Measurements from ENCODE around the gene RAB11FIP4. TPM values are rescaled to one million over a fixed set of nuclear protein-coding genes. Genes with fewer than 3 reads are reported as not detected.
A peak's percentile ranks its signal among the peaks of the same experiment; 100 is the strongest.

The RAB11FIP4 gene
- total and polyA plus RNA-seq, 4 experiments from 2014 or later = 8.3 to 47.4 (median 30.0) TPM

- no peak overlapping the region for H3K4me3 Mint-ChIP-seq
- Histone ChIP-seq H3K4me3 (ENCODE audit: low read length in 2 of 2) (no peak overlapping the region), H3K27me3 (ENCODE audit: insufficient read depth, low read length) (no peaks in the 10 kb centered on the region), H3K27ac (ENCODE audit: low read depth, low read length) (no peak overlapping the region), H3K9me3 (ENCODE audit: control insufficient read depth in 1 of 2, low read length in 2 of 2) (no peaks in the 10 kb centered on the region), H3K36me3 (ENCODE audit: insufficient read depth, low read length) (no peaks in the 10 kb centered on the region), H3K4me1 (ENCODE audit: insufficient read depth, low read length) (peaks cover 7% of the 10 kb centered on the region)
- H3K36me3 Mint-ChIP-seq = no peaks in the 10 kb centered on the region
- H3K4me1 Mint-ChIP-seq = peaks cover 3 to 7% (median 6%) of the 10 kb centered on the region in 4 donors
- H3K9me3 Mint-ChIP-seq = peaks cover 0 to 10% (median 5%) of the 10 kb centered on the region in 8 donors
- DNase-seq = no peak
- peaks cover 6 to 18% of the 10 kb centered on the region in 2 donors for H3K27me3 Mint-ChIP-seq
- ChIA-PET POLR2A (ENCODE audit: partially characterized antibody) (no interaction called here), CTCF (ENCODE audit: partially characterized antibody) (interaction anchor here (2.1 kb wide), 1 partner anchor 97 kb away, joined by 10 read pairs; no protein-coding TSS in a partner anchor)
- intact Hi-C loops (cut with micrococcal nuclease) = no loop called here
- no peak overlapping the region for H3K27ac Mint-ChIP-seq
Measured at GRCh38 chr17:31428111-31428510, 36.6 kb downstream of the RAB11FIP4 start.

- Histone ChIP-seq H3K27me3 (ENCODE audit: insufficient read depth, low read length) (no peaks in the 10 kb centered on the region), H3K4me3 (ENCODE audit: low read length in 2 of 2) (no peak overlapping the region), H3K9me3 (ENCODE audit: control insufficient read depth in 1 of 2, low read length in 2 of 2) (no peaks in the 10 kb centered on the region), H3K4me1 (ENCODE audit: insufficient read depth, low read length) (peaks cover 11% of the 10 kb centered on the region), H3K36me3 (ENCODE audit: insufficient read depth, low read length) (no peaks in the 10 kb centered on the region), H3K27ac (ENCODE audit: low read depth, low read length) (no peak overlapping the region)
- Mint-ChIP-seq H3K4me1 (peaks cover 6 to 11% (median 9%) of the 10 kb centered on the region in 4 donors), H3K9me3 (peaks cover 0 to 6% (median 2%) of the 10 kb centered on the region in 8 donors), H3K36me3 (no peaks in the 10 kb centered on the region), H3K4me3 (no peak overlapping the region), H3K27me3 (peaks cover 6 to 18% of the 10 kb centered on the region in 2 donors), H3K27ac (no peak overlapping the region)
- intact Hi-C loops (cut with micrococcal nuclease) = no loop called here
- DNase-seq = no peak
- CTCF ChIA-PET (ENCODE audit: partially characterized antibody) = interaction anchor here (2.1 kb wide), 1 partner anchor 97 kb away, joined by 10 read pairs; no protein-coding TSS in a partner anchor
- POLR2A ChIA-PET (ENCODE audit: partially characterized antibody) = no interaction called here
Measured at GRCh38 chr17:31428512-31428911, 37.0 kb downstream of the RAB11FIP4 start.

GRCh38 chr17:31431098-31431851 lies 39.8 kb downstream of the RAB11FIP4 start:
- POLR2A ChIA-PET (ENCODE audit: partially characterized antibody) = no interaction called here
- no peak overlapping the region for H3K27ac Mint-ChIP-seq

GRCh38 chr17:31431852-31432658 lies 40.6 kb downstream of the RAB11FIP4 start:
- Mint-ChIP-seq H3K9me3 (peaks cover 0 to 2% (median 0%) of the 10 kb centered on the region in 8 donors), H3K4me1 (peaks cover 8 to 23% (median 13%) of the 10 kb centered on the region in 4 donors), H3K27ac (no peak overlapping the region), H3K36me3 (no peaks in the 10 kb centered on the region), H3K4me3 (no peak overlapping the region), H3K27me3 (peaks cover 6 to 13% of the 10 kb centered on the region in 2 donors)
- H3K36me3 ChIP-seq (ENCODE audit: insufficient read depth, low read length) = no peaks in the 10 kb centered on the region
- ChIA-PET POLR2A (ENCODE audit: partially characterized antibody) (no interaction called here), CTCF (ENCODE audit: partially characterized antibody) (interaction anchor here (0.7 to 9.3 kb wide), 4 partner anchors 42 to 93 kb away, joined by 3 to 184 read pairs (median 5); no protein-coding TSS in a partner anchor)
- no peak overlapping the region for H3K4me3 ChIP-seq (ENCODE audit: low read length in 2 of 2)
- DNase-seq = no peak
- intact Hi-C loops (cut with micrococcal nuclease) = no loop called here
- H3K27me3 ChIP-seq (ENCODE audit: insufficient read depth, low read length) = no peaks in the 10 kb centered on the region
- H3K27ac ChIP-seq (ENCODE audit: low read depth, low read length) = no peak overlapping the region
- H3K9me3 ChIP-seq (ENCODE audit: control insufficient read depth in 1 of 2, low read length in 2 of 2) = no peaks in the 10 kb centered on the region
- peaks cover 18% of the 10 kb centered on the region for H3K4me1 ChIP-seq (ENCODE audit: insufficient read depth, low read length)

More at GRCh38 chr17:31431098-31431851, 39.8 kb downstream of the RAB11FIP4 start:
- H3K36me3 ChIP-seq (ENCODE audit: insufficient read depth, low read length) = no peaks in the 10 kb centered on the region
- H3K27me3 ChIP-seq (ENCODE audit: insufficient read depth, low read length) = no peaks in the 10 kb centered on the region
- H3K4me3 ChIP-seq (ENCODE audit: low read length in 2 of 2) = no peak overlapping the region
- peaks cover 6 to 13% of the 10 kb centered on the region in 2 donors for H3K27me3 Mint-ChIP-seq
- no peaks in the 10 kb centered on the region for H3K36me3 Mint-ChIP-seq
- intact Hi-C loops (cut with micrococcal nuclease) = no loop called here
- H3K4me1 ChIP-seq (ENCODE audit: insufficient read depth, low read length) = peaks cover 18% of the 10 kb centered on the region
- H3K9me3 ChIP-seq (ENCODE audit: control insufficient read depth in 1 of 2, low read length in 2 of 2) = no peaks in the 10 kb centered on the region
- peaks cover 0 to 2% (median 0%) of the 10 kb centered on the region in 8 donors for H3K9me3 Mint-ChIP-seq
- no peak overlapping the region for H3K4me3 Mint-ChIP-seq
- H3K4me1 Mint-ChIP-seq = peaks cover 8 to 23% (median 13%) of the 10 kb centered on the region in 4 donors
- CTCF ChIA-PET (ENCODE audit: partially characterized antibody) = interaction anchor here (1.7 to 9.3 kb wide), 2 partner anchors 79 to 94 kb away, joined by 3 to 184 read pairs; no protein-coding TSS in a partner anchor
- no peak for DNase-seq
- H3K27ac ChIP-seq (ENCODE audit: low read depth, low read length) = no peak overlapping the region

GRCh38 chr17:31433091-31433790 lies 41.8 kb downstream of the RAB11FIP4 start:
- Mint-ChIP-seq H3K36me3 (no peaks in the 10 kb centered on the region), H3K27me3 (peaks cover 6 to 12% of the 10 kb centered on the region in 2 donors), H3K27ac (peak overlapping the region in 1 of 7 donors; percentile 82), H3K4me3 (peak overlapping the region in 5 of 8 donors; percentile 37 to 82 (median 55)), H3K4me1 (peaks cover 10 to 26% (median 17%) of the 10 kb centered on the region in 4 donors), H3K9me3 (peaks cover 0 to 2% (median 0%) of the 10 kb centered on the region in 8 donors)
- ChIA-PET POLR2A (ENCODE audit: partially characterized antibody) (interaction anchor here (1.4 kb wide), 1 partner anchor 76 kb away, joined by 4 read pairs; no protein-coding TSS in a partner anchor), CTCF (ENCODE audit: partially characterized antibody) (interaction anchor here (2.5 to 9.3 kb wide), 2 partner anchors 44 to 92 kb away, joined by 6 to 184 read pairs; no protein-coding TSS in a partner anchor)
- Histone ChIP-seq H3K36me3 (ENCODE audit: insufficient read depth, low read length) (no peaks in the 10 kb centered on the region), H3K4me1 (ENCODE audit: insufficient read depth, low read length) (peaks cover 18% of the 10 kb centered on the region), H3K4me3 (ENCODE audit: low read length in 2 of 2) (no peak overlapping the region), H3K9me3 (ENCODE audit: control insufficient read depth in 1 of 2, low read length in 2 of 2) (no peaks in the 10 kb centered on the region), H3K27ac (ENCODE audit: low read depth, low read length) (no peak overlapping the region), H3K27me3 (ENCODE audit: insufficient read depth, low read length) (no peaks in the 10 kb centered on the region)
- intact Hi-C loops (cut with micrococcal nuclease) = no loop called here
- peak; percentile 36 to 74 (median 46) for DNase-seq

- ChIA-PET POLR2A (ENCODE audit: partially characterized antibody) (interaction anchor here (1.4 kb wide), 1 partner anchor 75 kb away, joined by 4 read pairs; no protein-coding TSS in a partner anchor), CTCF (ENCODE audit: partially characterized antibody) (interaction anchor here (1.2 to 9.3 kb wide), 5 partner anchors 35 to 409 kb away, joined by 3 to 184 read pairs (median 6); no protein-coding TSS in a partner anchor)
- H3K4me3 Mint-ChIP-seq = peak overlapping the region in 1 of 8 donors; percentile 27
- peaks cover 11 to 26% (median 17%) of the 10 kb centered on the region in 4 donors for H3K4me1 Mint-ChIP-seq
- no peaks in the 10 kb centered on the region for H3K36me3 ChIP-seq (ENCODE audit: insufficient read depth, low read length)
- H3K9me3 ChIP-seq (ENCODE audit: control insufficient read depth in 1 of 2, low read length in 2 of 2) = no peaks in the 10 kb centered on the region
- no peak for DNase-seq
- no peaks in the 10 kb centered on the region for H3K36me3 Mint-ChIP-seq
- peak overlapping the region in 1 of 7 donors; percentile 14 for H3K27ac Mint-ChIP-seq
- H3K9me3 Mint-ChIP-seq = peaks cover 0 to 2% (median 0%) of the 10 kb centered on the region in 8 donors
- intact Hi-C loops (cut with micrococcal nuclease) = no loop called here
- no peaks in the 10 kb centered on the region for H3K27me3 ChIP-seq (ENCODE audit: insufficient read depth, low read length)
- peaks cover 6 to 10% of the 10 kb centered on the region in 2 donors for H3K27me3 Mint-ChIP-seq
- H3K4me1 ChIP-seq (ENCODE audit: insufficient read depth, low read length) = peaks cover 18% of the 10 kb centered on the region
- no peak overlapping the region for H3K4me3 ChIP-seq (ENCODE audit: low read length in 2 of 2)
- H3K27ac ChIP-seq (ENCODE audit: low read depth, low read length) = no peak overlapping the region
Measured at GRCh38 chr17:31433811-31434726, 42.6 kb downstream of the RAB11FIP4 start.
